Stimulated activated CD4-positive, alpha-beta T cell treated with anti-CD3 and anti-CD28 coated beads, Interleukin-4, amount 100 ng/mL, for 4 hours (primary cell): Measurements from ENCODE around the gene PHLPP1.

Experiments
- DNase-seq, 2 experiments: peaks; one replicate each; pipeline ENCODE4 v3.0.0-alpha.2; 2020

The PHLPP1 gene

GRCh38 chr18:62744076-62744968, 29.0 kb downstream of the PHLPP1 start:
- no peak for DNase-seq

- no peak for DNase-seq
Measured at GRCh38 chr18:62745089-62745751, 29.9 kb downstream of the PHLPP1 start.

GRCh38 chr18:62749389-62749788, 34.0 kb downstream of the PHLPP1 start:
- DNase-seq: no peak

DNA sequence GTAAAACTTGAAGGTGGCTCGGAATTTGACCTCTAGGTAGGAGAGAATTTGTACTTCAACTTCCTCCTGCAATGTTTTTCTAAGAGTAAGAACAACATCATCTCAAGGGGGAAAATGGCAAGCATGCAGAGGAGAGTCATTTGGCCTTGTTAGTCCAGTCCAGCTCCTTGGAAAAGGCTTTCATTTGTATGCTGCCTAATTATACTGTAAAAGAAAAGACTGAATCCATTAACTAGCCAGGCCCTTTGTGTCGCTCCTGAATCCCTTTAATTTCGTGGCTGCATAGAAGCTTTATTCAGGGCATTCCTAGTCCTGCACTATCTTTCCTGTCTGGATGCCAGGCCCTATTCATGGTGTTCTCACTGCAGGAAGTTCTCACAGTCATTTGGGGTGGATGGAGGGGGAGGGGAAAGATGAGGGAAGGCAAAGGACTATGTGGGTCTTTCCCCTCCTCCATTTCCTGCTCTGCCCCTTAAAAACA, 36.0 kb downstream of the PHLPP1 start:
- no peak for DNase-seq

GRCh38 chr18:62751977-62752376, 36.6 kb downstream of the PHLPP1 start:
- DNase-seq: no peak

DNA sequence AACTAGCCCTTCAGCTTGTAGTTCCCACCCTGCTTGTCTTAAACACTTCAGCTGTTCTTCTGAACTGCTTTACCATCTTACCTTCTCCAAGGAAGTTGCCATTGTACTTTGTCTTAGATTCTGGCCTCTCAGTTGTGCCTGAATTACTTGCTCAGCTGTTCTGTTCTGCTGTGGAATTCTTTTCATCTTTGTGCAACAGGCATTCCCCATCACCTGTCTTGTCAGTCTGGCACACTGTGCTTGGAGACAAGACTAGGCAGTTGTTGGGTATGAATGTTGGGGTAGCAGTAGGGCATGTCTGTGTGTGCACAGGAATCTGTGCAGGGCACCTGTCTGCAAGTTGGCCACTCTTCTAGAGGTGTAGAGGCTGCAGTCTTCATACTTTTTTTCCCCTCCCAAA, 38.7 kb downstream of the PHLPP1 start:
- no peak for DNase-seq

DNA sequence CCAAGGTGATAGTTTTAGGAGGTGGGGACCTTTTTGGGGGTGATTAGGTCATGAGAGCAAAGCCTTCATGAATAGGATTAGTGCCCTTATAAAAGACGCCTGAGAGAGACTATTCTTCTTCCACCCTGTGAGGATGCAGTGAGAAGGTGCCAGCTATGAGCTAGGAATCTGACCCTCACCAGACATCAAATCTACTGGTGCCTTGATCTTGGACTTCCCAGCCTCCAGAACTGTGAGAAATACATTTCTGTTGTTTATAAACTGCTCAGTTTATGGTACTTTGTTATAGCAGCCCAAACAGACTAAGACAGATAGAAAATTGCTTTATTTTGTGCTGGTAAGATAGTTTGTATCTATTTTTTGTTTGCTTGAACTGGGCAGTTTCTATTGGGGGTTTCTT, 40.1 kb downstream of the PHLPP1 start:
- no peak for DNase-seq

- DNase-seq: no peak
Measured at GRCh38 chr18:62755946-62756345, 40.6 kb downstream of the PHLPP1 start.

DNA sequence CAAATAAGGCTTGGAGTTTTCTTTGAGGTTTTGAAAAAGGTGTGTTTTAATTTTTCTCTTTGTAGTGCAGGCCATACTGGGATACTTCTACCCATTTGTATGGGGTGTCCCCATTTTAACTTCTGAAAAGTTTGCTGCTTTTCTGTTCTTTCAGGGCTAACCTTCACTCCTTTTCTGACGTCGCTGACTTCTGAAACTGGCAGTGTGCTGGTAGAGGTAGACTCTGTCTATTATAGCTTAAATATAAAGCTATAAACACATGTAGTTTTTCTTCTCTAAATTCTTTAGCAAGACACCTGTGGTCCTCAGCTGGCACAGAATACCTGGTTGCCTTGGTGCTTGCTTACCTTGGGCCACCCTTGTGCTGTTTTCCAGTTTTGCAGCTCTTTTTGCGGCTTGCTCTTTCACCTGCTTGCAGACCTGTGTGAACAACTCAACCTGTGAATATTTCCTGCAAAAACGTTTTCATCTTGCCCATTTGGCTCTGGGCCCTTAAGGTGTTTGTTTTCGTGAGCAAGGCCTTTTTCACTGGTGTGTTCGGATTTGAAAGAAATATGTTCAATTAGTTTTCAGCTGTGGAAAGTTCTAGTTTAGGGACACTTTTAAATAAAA, 42.2 kb downstream of the PHLPP1 start:
- DNase-seq: no peak

DNA sequence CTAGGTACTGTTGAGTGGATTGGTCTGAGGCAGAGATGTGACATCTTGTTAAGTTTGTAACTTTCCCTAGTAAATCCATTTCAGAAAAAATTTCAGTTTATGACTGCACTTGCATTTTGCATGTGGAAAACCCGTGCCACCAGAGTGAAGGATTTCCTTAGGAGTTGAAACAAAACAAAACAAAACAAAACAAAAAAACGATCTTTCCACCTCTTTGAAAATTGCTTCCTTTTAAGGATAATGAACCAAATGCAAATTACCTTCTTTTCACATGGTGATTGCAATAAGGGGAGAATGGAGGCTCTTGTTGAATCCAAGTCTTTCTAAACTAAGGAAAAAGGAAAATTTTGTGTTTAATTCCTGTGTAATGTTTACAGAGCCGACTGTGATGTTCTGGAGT, 43.2 kb downstream of the PHLPP1 start:
- DNase-seq: no peak

GRCh38 chr18:62759704-62760402, 44.5 kb downstream of the PHLPP1 start:
- DNase-seq: no peak

DNA sequence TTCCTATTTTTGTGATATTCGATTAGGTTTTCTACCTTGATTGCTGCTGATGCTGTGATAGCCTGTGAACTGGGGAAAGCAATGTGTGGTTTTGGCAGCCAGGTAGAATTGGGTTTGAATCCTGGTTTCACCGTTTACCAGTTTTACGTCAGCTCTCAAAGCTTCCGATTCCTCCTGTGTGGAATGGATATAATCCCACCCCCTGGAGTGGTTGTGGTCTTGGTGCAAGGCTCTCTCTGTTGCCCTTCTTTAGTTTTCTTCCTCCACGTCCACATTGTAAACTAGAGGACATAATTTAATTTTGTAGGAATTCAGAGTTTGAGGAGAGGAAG, 45.0 kb downstream of the PHLPP1 start:
- no peak for DNase-seq

DNA sequence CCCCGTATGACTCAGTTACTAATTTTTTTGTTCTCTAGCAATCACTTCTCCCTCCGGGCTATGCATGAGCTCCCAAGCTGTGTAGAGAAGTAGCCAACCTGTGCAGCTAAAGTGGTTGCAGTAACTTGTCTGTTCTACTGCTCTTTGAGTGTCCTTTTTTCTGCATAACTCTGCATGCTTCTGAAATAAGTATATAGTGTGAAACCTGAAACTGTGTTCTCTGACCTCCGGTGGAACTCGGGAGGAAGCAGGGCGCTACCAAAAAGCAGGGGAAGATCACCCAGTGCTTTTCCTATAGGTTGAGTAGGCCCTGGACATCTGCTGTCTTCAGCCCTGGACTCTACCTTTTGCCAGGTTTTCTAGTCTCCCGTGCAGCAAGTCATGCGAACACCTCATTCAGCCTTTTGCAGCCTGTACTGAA, 47.8 kb downstream of the PHLPP1 start:
- DNase-seq: no peak

- no peak for DNase-seq
Measured at GRCh38 chr18:62766266-62766665, 50.9 kb downstream of the PHLPP1 start.

- DNase-seq: no peak
Measured at GRCh38 chr18:62767321-62767720, 52.0 kb downstream of the PHLPP1 start.

DNA sequence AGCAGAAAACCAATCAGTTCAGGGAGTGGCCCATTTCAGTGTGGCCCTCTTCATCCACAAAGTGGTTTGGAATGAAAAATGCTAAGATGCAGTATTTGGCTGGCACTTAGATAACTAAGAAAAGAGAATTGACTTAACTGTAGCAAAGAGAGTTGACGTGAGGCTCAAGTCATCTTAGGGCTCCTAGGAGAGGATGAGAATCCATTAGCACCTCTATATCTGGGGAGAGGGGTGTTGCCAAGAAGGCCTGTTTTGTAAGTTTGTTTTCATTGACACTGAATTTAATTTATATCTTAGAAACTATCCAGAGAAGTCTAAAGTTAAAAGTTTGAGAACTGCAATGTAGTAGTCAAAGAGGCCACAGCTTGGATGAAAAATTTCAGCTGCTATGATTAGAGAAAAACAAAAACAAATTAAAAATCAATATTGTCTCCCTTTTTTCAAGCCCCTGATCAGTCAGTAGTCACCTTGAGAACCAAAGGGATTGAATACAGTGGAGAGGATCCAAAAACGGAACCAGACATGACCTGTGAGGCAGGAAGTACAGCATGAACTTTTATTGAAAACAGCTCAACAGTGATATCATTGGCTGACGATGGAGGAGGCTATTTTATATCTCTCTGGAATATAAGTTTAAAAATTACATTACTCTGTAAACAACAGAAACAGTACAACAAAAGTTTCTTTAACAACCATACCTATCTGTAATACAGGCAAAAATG, 52.7 kb downstream of the PHLPP1 start:
- no peak for DNase-seq

- no peak for DNase-seq
Measured at GRCh38 chr18:62768558-62768943, 53.2 kb downstream of the PHLPP1 start.

- no peak for DNase-seq
Measured at GRCh38 chr18:62769216-62769615, 53.9 kb downstream of the PHLPP1 start.

DNA sequence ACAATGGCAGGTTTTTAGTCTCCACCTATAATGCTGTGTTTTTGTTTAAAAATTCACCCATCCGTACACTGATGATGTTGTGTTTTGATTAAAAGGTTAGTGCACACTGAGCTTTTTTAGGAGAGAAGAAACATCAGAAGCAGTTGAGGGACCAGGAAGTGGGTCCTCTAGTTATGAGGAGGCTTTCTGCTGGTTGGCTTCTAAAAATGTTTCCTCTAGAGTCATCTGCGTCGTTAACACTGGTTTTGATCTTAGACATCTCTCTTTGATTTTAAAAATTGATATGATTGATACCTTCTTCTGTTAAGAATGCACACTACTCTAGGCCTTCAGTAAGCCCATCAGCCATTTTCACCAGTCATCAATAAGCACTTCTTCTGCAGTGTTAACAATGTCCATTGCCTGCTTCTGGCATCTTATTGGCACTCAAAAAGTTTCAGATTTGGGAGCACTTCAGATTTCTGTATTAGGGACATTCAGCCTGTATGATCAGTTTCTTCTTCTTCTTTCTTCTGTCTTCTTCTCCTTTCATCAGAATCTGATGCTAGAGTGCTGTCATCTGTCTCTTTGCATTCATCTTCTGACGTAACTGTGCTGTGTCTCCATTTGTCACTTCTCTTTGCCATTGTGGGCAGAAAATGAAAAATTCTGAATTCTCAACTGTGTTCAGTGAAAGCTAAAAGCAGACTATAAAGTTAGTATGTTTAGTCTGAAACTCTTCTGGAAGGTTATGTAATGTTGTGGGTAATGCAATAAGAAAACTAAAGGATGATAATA, 56.3 kb downstream of the PHLPP1 start:
- DNase-seq: no peak

DNA sequence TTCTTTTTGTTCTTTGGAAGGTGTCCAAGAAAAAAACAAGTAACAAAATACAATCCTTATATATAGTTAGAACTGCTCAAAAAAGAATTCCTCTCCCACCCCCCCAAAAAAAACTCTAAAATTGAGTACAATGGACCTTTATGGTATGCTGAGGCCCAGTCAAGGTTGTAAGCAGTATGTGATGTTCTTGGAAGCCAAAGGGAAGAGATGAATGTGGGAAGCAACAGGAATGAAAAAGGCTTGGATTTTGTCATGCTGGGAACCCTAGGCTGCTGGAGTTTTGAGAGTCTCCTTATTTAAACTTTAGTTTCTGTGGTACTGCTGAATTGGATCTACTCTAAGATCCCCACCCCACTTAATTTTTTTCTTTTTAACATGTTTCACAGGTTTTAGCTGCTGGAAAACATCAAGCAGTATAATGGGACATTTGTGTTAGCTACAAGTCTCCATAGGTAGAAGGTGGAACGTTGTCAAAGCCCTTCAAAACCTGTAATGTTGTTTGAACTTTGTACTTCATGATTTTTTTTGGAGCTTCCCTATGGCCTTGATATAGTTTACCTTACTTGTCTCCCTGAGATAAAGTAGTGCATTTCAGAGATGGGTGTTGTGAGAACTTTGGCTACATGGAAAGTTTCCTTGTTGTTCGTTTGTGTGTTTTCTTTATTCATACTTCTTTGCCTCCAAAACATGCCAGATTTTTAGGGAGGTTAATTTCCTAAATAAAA, 57.7 kb downstream of the PHLPP1 start:
- DNase-seq: no peak

DNA sequence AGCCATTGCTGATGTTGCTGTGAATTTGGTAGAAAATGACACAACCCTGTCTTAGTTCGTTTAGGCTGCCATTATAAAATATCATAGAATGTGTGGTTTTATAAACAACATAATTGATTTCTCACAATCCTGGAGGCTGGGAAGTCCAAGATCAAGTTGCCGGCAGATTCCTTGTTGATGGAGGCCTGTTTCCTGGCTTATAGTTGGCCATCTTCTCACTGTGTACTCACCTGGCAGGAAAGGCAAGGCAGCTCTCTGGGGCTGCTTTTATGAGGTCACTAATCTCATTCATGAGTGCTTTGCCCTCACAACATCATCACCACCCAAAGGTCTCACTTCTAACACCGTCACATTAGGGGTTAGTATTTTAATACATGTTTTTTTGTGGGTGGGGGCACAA, 58.4 kb downstream of the PHLPP1 start:
- no peak for DNase-seq
